NCI-H2227 (cell line): ENCODE measurements around the gene PRDM13.
"Not testable (repeated sequence)": the region's sequence is repeated elsewhere in the genome, so short reads cannot be mapped to it uniquely, and the experiment has no call there.

Source experiments
- DNase-seq: peaks from one replicate; lab custom pipeline; 2025; ENCODE audit not compliant: unreplicated experiment; lab: John Stamatoyannopoulos, UW

PRDM13 gene

DNA sequence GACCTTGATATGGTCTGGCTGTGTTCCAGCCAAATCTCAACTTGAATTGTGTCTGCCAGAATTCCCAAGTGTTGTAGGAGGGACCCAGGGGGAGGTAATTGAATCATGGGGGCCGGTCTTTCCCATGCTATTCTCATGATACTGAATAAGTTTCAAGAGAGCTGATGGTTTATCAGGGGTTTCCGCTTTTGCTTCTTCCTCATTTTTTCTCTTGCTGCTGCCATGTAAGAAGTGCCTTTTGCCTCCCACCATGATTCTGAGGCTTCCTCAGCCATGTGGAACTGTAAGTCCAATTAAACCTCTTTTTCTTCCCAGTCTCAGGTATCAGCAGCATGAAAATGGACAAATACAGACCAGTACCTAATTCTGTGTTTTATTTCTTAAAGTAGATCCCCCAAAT is 15.4 kb downstream of the PRDM13 start:
- not testable (repeated sequence) for DNase-seq

DNA sequence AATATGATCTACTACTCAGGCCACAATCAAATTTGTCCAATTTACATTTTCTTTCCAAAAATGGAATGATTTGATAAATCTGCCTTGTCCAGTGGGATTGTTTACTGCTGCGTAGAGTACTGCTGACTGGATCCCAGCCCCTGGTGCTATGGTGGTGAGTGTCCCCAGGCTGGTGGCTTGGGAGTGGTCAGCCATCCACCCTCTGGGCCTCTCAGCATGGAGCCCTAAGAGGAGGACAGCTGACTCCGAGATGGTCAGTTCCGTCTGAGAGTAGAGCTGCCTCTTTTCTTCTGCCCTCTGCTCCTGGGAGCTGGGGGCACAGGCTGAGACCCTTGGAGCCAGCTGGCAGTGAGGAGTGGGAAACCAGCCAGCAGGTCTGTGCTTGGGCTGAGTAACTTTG is 22.7 kb downstream of the PRDM13 start:
- no peak for DNase-seq

DNA sequence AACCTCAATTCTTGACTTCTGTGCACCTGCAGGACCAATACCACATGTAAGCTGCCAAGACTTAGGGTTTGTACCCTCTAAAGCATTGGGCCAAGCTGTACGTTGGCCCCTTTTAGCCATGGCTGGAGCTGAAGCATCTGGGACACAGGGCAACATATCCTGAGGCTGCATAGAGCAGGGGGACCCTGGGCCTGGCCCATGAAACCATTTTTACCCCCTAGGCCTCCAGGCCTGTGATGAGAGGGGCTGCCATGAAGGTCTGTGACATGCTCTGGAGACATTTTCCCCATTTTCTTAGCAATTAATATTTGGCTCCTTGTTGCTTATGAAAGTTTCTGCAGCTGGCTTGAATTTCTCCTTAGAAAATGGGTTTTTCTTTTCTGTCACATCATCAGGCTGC is 31.0 kb downstream of the PRDM13 start:
- no peak for DNase-seq

DNA sequence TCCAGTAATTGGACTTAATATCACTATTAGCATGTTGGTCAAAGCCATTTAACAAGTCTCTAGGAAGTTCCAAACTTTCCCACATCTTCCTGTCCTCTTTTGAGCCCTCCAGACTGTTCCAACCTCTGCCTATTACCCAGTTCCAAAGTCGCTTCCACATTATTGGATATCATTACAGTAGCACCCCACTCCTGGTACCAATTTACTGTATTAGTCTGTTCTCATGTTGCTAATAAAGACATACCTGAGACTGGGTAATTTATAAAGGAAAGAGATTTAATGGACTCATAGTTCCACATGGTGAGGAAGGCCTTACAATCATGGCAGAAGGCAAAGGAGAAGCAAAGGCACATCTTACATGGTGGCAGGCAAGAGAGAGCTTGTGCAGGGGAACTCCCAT is 31.7 kb downstream of the PRDM13 start:
- DNase-seq, result not testable (repeated sequence)

DNA sequence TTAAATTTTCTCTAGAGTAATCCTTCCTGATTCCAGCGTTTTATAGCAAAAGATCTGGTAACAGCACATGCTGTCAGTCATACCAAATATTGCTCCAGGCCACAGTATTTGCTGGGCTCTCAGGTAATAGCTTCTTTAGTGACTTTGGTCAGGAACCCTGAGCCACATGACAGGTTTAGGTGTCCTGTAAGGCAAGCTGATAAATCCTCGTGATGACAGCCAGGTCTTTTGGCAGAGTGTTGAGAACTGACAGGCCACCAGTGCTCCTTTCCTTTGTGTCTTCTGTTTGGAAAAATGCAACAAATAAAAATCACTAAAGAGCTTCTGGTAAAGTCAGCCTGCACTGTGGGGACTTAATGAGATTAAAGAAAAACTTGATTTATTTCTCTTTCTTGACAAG is 34.6 kb downstream of the PRDM13 start:
- DNase-seq, result no peak

- DNase-seq, result no peak
Measured at GRCh38 chr6:99645986-99646385, 39.4 kb downstream of the PRDM13 start.

DNA sequence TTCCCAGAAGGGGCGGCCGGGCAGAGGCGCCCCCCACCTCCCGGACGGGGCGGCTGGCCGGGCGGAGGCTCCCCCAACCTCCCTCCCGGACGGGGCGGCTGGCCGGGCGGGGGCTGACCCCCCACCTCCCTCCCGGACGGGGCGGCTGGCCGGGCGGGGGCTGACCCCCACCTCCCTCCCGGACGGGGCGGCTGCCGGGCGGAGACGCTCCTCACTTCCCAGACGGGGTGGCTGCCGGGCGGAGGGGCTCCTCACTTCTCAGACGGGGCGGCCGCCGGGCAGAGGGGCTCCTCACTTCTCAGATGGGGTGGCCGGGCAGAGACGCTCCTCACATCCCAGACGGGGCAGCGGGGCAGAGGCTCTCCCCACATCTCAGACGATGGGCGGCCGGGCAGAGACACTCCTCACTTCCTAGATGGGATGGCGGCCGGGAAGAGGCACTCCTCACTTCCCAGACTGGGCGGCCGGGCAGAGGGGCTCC is 43.5 kb downstream of the PRDM13 start:
- DNase-seq, result not testable (repeated sequence)

DNA sequence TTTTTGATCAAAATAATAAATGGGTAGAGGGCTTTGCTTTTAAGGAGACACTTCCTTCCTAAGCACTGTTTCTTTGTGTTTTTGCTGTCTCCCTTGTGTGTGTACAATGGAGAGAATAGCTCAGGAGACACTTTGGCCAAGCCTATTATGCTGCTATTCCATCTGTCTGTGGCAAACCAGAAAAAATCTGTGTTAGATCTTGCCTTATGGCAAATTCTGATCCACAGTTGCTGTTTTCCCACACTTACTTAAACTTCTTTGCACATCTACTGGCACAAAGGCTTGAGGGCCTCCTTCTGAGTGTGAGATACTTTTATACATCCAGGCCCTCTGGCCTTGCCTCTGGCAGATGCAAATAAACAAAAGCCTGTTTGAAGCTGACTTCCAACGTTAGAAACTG is 53.6 kb downstream of the PRDM13 start:
- no peak for DNase-seq

- no peak for DNase-seq
Measured at GRCh38 chr6:99661870-99662269, 55.2 kb downstream of the PRDM13 start.

- DNase-seq, result no peak
Measured at GRCh38 chr6:99662616-99663015, 56.0 kb downstream of the PRDM13 start.
